ENCODE results near the gene PTCHD4.
"Not testable (repeated sequence)": the region's sequence is repeated elsewhere in the genome, so short reads cannot be mapped to it uniquely, and the experiment has no call there.

The PTCHD4 gene

GRCh38 chr6:48110436-48111142 is 408 bp downstream of the PTCHD4 start:
- Histone ChIP-seq H3K4me1 (ENCODE audit: control insufficient read depth in 1 of 2, insufficient read depth in 1 of 2, low read depth in 1 of 2, low read length in 1 of 2) (no peaks in the 10 kb centered on the region), H3K4me3 (ENCODE audit: low read depth in 1 of 2, low read length in 1 of 2) (no peak overlapping the region), H3K36me3 (no peaks in the 10 kb centered on the region), H3K27ac (no peak overlapping the region), H3K9me3 (no peaks in the 10 kb centered on the region), H3K27me3 (no peaks in the 10 kb centered on the region)
- TF ChIP-seq, protein P1, sequence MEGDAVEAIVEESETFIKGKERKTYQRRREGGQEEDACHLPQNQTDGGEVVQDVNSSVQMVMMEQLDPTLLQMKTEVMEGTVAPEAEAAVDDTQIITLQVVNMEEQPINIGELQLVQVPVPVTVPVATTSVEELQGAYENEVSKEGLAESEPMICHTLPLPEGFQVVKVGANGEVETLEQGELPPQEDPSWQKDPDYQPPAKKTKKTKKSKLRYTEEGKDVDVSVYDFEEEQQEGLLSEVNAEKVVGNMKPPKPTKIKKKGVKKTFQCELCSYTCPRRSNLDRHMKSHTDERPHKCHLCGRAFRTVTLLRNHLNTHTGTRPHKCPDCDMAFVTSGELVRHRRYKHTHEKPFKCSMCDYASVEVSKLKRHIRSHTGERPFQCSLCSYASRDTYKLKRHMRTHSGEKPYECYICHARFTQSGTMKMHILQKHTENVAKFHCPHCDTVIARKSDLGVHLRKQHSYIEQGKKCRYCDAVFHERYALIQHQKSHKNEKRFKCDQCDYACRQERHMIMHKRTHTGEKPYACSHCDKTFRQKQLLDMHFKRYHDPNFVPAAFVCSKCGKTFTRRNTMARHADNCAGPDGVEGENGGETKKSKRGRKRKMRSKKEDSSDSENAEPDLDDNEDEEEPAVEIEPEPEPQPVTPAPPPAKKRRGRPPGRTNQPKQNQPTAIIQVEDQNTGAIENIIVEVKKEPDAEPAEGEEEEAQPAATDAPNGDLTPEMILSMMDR (IDR thresholded peaks at IDR 0.05): no peak

DNA sequence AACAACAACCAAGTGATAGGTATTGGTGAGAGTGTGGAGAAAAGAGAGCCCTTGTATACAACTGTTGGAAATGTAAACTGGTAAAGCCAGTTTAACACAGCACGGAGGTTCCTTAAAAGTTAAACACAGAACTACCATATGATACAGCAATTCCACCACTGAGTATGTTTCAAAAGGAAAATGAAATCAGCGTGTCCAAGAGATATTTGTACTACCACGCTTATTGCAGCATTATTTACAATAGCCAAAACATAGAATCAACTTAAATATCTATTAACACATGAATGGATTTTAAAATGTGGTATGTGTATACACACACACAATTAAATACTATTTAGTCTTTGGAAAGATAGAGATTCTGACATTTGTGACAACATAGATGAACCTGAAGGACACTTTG is 1.1 kb downstream of the PTCHD4 start:
- Histone ChIP-seq H3K36me3 (no peaks in the 10 kb centered on the region), H3K27ac (no peak overlapping the region), H3K4me1 (ENCODE audit: control insufficient read depth in 1 of 2, insufficient read depth in 1 of 2, low read depth in 1 of 2, low read length in 1 of 2) (no peaks in the 10 kb centered on the region), H3K27me3 (no peaks in the 10 kb centered on the region), H3K9me3 (no peaks in the 10 kb centered on the region), H3K4me3 (ENCODE audit: low read depth in 1 of 2, low read length in 1 of 2) (no peak overlapping the region)
- TF ChIP-seq, protein P1 (IDR thresholded peaks at IDR 0.05): no peak

DNA sequence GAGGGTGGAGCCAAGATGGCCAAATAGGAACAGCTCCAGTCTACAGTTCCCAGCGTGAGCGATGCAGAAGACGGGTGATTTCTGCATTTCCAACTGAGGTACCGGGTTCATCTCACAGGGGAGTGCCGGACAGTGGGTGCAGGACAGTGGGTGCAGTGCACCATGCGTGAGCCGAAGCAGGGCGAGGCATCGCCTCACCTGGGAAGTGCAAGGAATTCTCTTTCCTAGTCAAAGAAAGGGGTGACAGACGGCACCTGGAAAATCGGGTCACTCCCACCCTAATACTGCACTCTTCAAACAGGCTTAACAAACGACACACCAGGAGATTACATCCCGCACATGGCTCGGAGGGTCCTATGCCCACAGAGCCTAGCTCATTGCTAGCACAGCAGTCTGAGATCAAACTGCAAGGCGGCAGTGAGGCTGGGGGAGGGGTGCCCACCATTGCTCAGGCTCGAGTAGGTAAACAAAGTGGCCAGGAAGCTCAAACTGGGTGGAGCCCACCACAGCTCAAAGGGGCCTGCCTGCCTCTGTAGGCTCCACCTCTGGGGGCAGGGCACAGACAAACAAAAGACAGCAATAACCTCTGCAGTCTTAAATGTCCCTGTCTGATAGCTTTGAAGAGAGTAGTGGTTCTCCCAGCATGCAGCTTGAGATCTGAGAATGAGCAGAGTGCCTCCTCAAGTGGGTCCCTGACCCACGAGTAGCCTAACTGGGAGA is 8.4 kb downstream of the PTCHD4 start:
- not testable (repeated sequence) for H3K27ac ChIP-seq; H3K4me1 ChIP-seq (ENCODE audit: control insufficient read depth in 1 of 2, insufficient read depth in 1 of 2, low read depth in 1 of 2, low read length in 1 of 2); H3K4me3 ChIP-seq (ENCODE audit: low read depth in 1 of 2, low read length in 1 of 2); H3K27me3 ChIP-seq; H3K9me3 ChIP-seq; H3K36me3 ChIP-seq

- Histone ChIP-seq H3K27me3 (no peaks in the 10 kb centered on the region), H3K9me3 (no peaks in the 10 kb centered on the region), H3K36me3 (no peaks in the 10 kb centered on the region), H3K4me3 (ENCODE audit: low read depth in 1 of 2, low read length in 1 of 2) (no peak overlapping the region), H3K4me1 (ENCODE audit: control insufficient read depth in 1 of 2, insufficient read depth in 1 of 2, low read depth in 1 of 2, low read length in 1 of 2) (no peaks in the 10 kb centered on the region), H3K27ac (no peak overlapping the region)
- TF ChIP-seq, protein P1 (IDR thresholded peaks at IDR 0.05): no peak
Observed at GRCh38 chr6:48101290-48101689, 9.7 kb downstream of the PTCHD4 start.

- H3K4me1 ChIP-seq (ENCODE audit: control insufficient read depth in 1 of 2, insufficient read depth in 1 of 2, low read depth in 1 of 2, low read length in 1 of 2): no peaks in the 10 kb centered on the region
- no peaks in the 10 kb centered on the region for H3K27me3 ChIP-seq
- no peak overlapping the region for H3K27ac ChIP-seq
- H3K36me3 ChIP-seq: no peaks in the 10 kb centered on the region
- no peak overlapping the region for H3K4me3 ChIP-seq (ENCODE audit: low read depth in 1 of 2, low read length in 1 of 2)
- TF ChIP-seq, protein P1 (IDR thresholded peaks at IDR 0.05): no peak
- no peaks in the 10 kb centered on the region for H3K9me3 ChIP-seq
Observed at GRCh38 chr6:48100588-48100895, 10.5 kb downstream of the PTCHD4 start.

Data from neutrophil (primary cell).